ENCODE data around the gene GIMAP4.
"Not testable (repeated sequence)": the region's sequence is repeated elsewhere in the genome, so short reads cannot be mapped to it uniquely, and the experiment has no call there.

GIMAP4 gene

DNA sequence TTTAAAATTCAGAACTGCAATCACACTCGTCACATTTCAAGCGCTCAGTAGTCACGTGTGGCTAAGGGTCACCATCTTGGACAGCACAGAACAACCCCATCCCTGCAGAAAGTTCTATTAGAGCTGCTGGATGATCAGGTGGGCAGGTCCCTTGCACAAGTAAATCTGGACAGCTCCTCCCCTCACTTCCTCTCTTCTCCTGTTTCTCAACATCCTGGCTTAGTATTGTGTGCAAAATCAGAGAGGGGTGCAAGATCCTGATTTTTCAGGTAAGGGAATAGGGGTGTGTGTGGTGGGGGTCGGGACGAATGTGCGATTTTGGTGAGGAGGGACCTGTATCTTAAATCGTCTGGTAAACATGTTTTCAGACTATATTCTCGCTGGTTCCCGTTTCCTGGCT lies at the start of gene GIMAP4:
Gene GIMAP4, plus strand, starts transcription at position 222 of the 400 bp plus-strand sequence. CDS start 2,512 bp downstream, outside the sequence.
- no peak for DNase-seq

GRCh38 chr7:150519310-150519709 lies 47.9 kb upstream of the GIMAP4 start:
- DNase-seq = no peak

DNA sequence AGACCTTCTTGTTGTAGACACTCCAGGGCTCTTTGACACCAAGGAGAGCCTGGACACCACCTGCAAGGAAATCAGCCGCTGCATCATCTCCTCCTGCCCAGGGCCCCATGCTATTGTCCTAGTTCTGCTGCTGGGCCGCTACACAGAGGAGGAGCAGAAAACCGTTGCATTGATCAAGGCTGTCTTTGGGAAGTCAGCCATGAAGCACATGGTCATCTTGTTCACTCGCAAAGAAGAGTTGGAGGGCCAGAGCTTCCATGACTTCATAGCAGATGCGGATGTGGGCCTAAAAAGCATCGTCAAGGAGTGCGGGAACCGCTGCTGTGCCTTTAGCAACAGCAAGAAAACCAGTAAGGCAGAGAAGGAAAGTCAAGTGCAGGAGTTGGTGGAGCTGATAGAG lies 47.0 kb upstream of the GIMAP4 start:
- no peak for DNase-seq

- not testable (repeated sequence) for DNase-seq
Observed at GRCh38 chr7:150522931-150523330, 44.3 kb upstream of the GIMAP4 start.

DNA sequence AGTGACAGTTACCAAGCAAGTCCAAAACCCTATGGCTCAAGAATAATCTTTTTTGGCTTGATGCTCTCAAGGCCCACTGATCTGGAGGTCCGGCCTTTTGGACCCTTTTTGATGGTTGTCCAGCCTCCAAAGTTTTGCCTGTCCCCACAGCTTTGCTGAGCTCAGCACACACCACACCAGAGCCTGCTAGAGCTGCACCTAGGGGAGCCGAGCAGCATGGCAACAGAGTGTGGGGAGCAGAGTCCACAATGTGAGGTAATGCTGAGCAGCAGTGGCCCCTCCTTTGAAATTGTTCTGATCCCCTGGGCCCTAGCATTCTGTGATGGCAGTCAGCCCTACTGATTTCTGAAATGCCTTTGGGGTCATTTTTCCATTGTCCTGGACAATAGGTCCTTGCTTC lies 43.2 kb upstream of the GIMAP4 start:
- DNase-seq = no peak

DNA sequence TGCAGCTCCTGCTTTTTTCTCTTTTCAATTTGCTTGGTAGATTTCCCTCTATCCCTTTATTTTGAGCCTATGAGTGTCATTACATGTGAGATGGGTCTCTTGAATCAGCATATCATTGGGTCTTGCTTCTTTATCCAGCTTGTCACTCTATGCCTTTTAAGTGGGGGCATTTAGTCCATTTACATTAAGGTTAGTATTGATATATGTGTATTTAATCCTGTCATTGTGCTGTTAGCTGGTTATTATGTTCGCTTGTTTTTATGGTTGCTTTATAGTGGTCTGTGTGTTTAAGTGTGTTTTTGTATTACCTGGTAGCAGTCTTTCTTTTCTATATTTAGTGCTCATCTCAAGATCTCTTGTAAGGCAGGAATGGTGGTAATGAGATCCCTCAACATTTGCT lies 35.5 kb upstream of the GIMAP4 start:
- no peak for DNase-seq

GRCh38 chr7:150538259-150538658 lies 28.9 kb upstream of the GIMAP4 start:
- no peak for DNase-seq

DNA sequence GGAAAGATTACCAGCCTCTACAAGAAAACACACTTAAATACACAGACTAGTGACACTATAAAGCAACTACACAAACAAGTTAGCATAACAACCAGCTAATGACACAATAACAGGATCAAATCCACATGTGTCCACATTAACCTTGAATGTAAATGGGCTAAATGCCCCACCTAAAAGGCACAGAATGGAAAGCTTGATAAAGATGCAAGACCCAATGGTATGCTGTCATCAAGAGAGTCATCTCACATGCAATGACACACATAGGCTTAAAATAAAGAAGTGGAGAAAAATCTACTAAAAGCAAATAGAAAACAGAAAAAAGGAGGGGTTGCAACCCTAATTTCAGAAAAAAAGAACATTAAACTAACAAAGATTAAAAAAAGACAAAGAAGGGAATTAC lies 14.0 kb upstream of the GIMAP4 start:
- DNase-seq = no peak

DNA sequence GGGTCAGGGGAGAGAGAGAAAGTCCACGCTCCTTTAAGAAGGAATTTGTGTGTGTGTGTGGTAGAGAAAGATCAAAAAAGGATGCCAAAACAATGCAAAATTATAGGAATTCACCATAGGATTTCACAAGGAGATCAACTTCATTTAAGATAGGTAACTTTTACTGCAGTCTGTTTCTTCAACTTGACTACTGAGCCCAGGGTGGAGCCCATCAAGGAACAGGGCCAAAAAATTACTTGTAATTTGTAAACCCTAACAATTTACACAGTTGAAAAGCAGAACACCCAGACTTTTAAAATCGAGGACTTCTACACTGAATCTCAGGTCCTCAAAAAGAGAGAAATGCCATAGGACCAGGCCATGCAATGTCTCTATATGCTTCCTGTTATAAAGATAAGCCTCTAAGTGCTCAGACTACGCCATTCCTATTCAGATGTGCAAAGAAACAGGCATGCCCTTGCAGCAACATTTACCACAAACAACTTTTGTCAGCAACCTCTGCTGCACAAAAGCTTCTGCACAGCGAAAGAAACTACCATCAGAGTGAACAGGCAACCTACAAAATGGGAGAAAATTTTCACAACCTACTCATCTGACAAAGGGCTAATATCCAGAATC lies 10.6 kb upstream of the GIMAP4 start:
- DNase-seq = no peak

- no peak for DNase-seq
Observed at GRCh38 chr7:150560486-150560885, 6.7 kb upstream of the GIMAP4 start.

- DNase-seq = no peak
Observed at GRCh38 chr7:150562919-150563318, 4.3 kb upstream of the GIMAP4 start.

DNA sequence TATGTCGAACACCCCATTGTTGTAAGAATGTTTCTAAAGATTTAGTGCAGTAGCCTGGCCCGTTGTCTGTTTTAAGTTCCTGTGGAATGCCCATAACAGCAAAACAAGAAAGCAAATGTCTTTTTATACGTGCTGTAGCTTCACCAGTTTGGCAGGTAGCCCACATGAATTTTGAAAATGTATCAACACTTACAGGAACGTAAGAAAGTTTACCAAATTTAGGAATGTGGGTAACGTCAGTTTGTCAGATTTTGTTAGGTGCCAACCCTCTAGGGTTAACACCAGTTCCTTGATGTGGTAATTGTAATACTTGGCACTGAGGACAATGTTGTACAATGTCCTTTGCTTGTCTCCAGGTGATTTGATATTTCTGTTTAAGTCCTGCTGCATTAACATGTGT lies 3.2 kb upstream of the GIMAP4 start:
- DNase-seq = no peak

GRCh38 chr7:150564566-150564965 lies 2.6 kb upstream of the GIMAP4 start:
- DNase-seq = no peak

GRCh38 chr7:150565239-150565638 lies 2.0 kb upstream of the GIMAP4 start:
- no peak for DNase-seq

GRCh38 chr7:150566123-150566522 lies 1.1 kb upstream of the GIMAP4 start:
- no peak for DNase-seq

DNA sequence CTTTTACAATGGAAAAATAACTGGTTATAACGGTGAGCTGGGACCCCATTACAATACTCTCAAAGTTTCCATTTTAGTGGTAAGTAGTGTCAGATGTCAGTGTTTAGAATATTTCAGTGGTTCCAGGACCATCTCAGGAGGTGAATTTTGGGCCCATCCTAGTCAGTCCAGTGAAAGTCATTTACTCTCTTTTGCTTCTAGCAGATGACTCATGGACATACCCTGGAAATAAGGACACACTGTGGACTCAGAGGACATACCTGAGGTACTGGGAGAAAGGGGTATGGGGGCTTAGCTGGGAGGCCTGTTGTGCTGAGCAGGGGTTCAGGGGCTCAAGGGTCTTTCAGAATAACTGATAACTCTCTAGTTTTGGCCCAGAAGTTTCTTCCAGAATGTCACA lies 618 bp upstream of the GIMAP4 start:
- no peak for DNase-seq

DNA sequence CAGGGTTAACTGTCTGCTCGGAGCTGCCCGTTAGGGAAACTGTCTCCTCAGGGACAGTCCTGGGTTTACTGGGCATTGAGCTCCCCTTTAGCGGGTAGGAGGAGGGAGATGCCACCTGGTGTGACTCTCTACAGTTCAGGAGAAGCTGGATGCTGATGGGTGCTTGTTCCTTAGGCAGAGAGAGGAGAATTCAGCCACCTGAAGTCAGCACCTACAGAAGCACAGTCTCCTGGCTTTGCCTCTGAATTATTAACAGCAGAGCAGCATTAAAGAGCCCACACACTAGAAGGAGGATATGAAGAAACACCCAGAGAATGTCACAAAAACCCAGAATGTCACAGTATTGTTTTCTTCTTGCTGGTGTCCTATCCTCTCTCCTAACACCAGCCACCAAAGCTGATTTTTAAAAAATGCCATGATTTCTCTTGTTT lies 696 bp downstream of the GIMAP4 start:
- DNase-seq = no peak

GRCh38 chr7:150568714-150569113 lies 1.5 kb downstream of the GIMAP4 start:
- DNase-seq = no peak

GRCh38 chr7:150569245-150569955 lies 2.2 kb downstream of the GIMAP4 start:
- DNase-seq = no peak

GRCh38 chr7:150570556-150571465 lies 3.6 kb downstream of the GIMAP4 start:
- no peak for DNase-seq

DNA sequence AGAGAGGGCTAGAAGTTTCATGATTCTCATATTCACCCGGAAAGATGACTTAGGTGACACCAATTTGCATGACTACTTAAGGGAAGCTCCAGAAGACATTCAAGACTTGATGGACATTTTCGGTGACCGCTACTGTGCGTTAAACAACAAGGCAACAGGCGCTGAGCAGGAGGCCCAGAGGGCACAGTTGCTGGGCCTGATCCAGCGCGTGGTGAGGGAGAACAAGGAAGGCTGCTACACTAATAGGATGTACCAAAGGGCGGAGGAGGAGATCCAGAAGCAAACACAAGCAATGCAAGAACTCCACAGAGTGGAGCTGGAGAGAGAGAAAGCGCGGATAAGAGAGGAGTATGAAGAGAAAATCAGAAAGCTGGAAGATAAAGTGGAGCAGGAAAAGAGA lies 5.3 kb downstream of the GIMAP4 start:
- no peak for DNase-seq

DNA sequence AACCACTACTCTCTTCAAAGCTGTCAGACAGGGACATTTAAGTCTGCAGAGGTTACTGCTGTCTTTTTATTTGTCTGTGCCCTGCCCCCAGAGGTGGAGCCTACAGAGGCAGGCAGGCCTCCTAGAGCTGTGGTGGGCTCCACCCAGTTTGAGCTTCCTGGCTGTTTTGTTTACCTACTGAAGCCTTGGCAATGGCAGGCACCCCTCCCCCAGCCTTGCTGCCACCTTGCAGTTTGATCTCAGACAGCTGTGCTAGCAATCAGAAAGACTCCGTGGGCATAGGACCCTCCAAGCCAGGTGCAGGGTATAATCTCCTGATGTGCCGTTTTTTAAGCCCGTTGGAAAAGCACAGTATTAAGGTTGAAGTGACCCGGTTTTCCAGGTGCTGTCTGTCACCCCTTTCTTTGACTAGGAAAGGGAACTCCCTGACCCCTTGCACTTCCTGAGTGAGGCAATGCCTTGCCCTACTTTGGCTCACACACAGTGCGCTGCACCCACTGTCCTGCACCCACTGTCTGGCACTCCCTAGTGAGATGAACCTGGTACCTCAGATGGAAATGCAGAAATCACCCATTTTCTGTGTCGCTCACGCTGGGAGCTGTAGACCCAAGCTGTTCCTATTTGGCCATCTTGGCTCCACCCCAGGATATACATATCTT lies 12.9 kb downstream of the GIMAP4 start:
- not testable (repeated sequence) for DNase-seq

All from right hindlimb (tissue), 1 donor.